WTC11 (cell line): ENCODE results near the gene DRAXIN.

Source experiments
- IRF2 ChIP-seq: sonication (generic); formaldehyde crosslinking; IDR thresholded peaks from 2 replicates; pipeline ENCODE4 v1.8.0; 2022; ENCODE audit warnings: low read depth, missing genetic modification reagents, borderline replicate concordance
- TP53 ChIP-seq: sonication (generic); formaldehyde crosslinking; IDR thresholded peaks from 2 replicates; pipeline ENCODE4 v1.8.1; 2023; ENCODE audit warnings: mild to moderate bottlenecking, missing genetic modification reagents
- TF ChIP-seq, protein P1 (sequence below): sonication (generic); formaldehyde crosslinking; IDR thresholded peaks from 2 replicates; pipeline ENCODE4 v1.8.0; 2022; ENCODE audit warnings: mild to moderate bottlenecking, missing genetic modification reagents

DNA sequence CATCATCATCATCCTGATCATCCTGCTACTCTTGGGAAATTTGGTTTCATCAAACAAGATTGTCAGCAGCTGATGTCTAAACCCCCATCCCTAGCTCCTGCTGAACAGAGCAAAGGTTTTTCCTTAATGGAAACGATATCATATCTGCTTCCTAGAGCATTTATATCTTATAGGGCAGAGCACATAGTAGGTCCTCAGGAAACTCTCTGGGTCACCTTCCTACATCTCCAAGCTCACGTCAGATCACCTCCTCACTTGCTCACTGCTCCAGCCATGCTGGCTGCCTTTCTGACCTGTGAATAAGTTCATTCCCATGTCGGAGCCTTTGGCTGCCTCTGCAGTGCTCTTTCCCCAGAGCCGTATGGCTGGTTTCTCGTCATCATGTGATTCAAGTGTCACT lies 47.7 kb upstream of the DRAXIN start:
- TF ChIP-seq IRF2 (CRISPR knock-in tag) (no peak), TP53 (CRISPR knock-in tag) (no peak)
- TF ChIP-seq, protein P1, sequence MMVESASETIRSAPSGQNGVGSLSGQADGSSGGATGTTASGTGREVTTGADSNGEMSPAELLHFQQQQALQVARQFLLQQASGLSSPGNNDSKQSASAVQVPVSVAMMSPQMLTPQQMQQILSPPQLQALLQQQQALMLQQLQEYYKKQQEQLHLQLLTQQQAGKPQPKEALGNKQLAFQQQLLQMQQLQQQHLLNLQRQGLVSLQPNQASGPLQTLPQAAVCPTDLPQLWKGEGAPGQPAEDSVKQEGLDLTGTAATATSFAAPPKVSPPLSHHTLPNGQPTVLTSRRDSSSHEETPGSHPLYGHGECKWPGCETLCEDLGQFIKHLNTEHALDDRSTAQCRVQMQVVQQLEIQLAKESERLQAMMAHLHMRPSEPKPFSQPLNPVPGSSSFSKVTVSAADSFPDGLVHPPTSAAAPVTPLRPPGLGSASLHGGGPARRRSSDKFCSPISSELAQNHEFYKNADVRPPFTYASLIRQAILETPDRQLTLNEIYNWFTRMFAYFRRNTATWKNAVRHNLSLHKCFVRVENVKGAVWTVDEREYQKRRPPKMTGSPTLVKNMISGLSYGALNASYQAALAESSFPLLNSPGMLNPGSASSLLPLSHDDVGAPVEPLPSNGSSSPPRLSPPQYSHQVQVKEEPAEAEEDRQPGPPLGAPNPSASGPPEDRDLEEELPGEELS (CRISPR knock-in tag): no peak
